HepG2 (cell line): ENCODE data around the gene MAPK13. TPM values are rescaled to one million over a fixed set of nuclear protein-coding genes. Genes with fewer than 3 reads are reported as not detected.
A peak's percentile ranks its signal among the peaks of the same experiment; 100 is the strongest.

Experiments
- ATAC-seq: fragments of 200-7000 bp; cut with Tn5 transposase; 3 replicates; pipeline ENCODE4 v1.9.1; 2020; ENCODE audit warnings: mild to moderate bottlenecking, moderate library complexity
- BruUV-seq: library from RNA; stranded (reverse); fragments of 400-500 nt; replicated peaks from 2 replicates; lab custom pipeline; 2021; lab: Mats Ljungman, UMichigan
- CTCF ChIA-PET: fragments of 300-600 bp; formaldehyde crosslinking; extraction: SDS; loops from one replicate; lab custom pipeline; 2021; ENCODE audit warnings: low total read pairs, inconsistent platforms, low intra/inter-chr PET ratio; lab: Yijun Ruan, JAX
- POLR2A ChIA-PET: fragments of 350-600 bp; sonication (Branson Sonifier 250); formaldehyde crosslinking; loops from one replicate; lab custom pipeline; 2020; ENCODE audit warnings: antibody characterized with exemption, inconsistent platforms; lab: Yijun Ruan, JAX
- DNase-seq: peaks from one replicate; pipeline ENCODE4 v3.0.0-alpha.2; 2015; ENCODE audit warnings: low spot score
- FAIRE-seq: peaks from 3 replicates; lab custom pipeline; 2011; peaks lifted over from hg19 to GRCh38; lab: Jason Lieb, UNC
- H2AFZ ChIP-seq: one replicate; pipeline ENCODE4 v1.6.1; 2011; ENCODE audit warnings: low read length, inconsistent platforms
- H3K27ac ChIP-seq: fragments of 300-600 bp; 3 replicates; pipeline ENCODE4 v1.8.0; 2011; ENCODE audit warnings: mixed run types, mild to moderate bottlenecking, mixed read lengths, low read length, inconsistent platforms; ENCODE audit not compliant: insufficient read depth; ENCODE audit errors: extremely low read length
- H3K27me3 ChIP-seq, 2 experiments: fragments of 200-600 bp in 1 of 2; 2 replicates in 1 of 2; 3 replicates in 1 of 2; pipeline versions ENCODE4 v1.6.0 to v1.8.0; 2011; ENCODE audit warnings: low read length in 2 of 2, mild to moderate bottlenecking in 2 of 2, moderate library complexity in 2 of 2, inconsistent platforms in 1 of 2; ENCODE audit not compliant: insufficient read depth in 2 of 2, control insufficient read depth in 1 of 2
- H3K36me3 ChIP-seq, 2 experiments: fragments of 200-600 bp in 1 of 2; replicated peaks in 1 of 2; 2 replicates in 1 of 2; 3 replicates in 1 of 2; pipeline versions ENCODE4 v1.5.1 to v1.8.0; 2011; ENCODE audit warnings: low read length in 2 of 2, inconsistent platforms in 1 of 2; ENCODE audit not compliant: insufficient read depth in 2 of 2, control insufficient read depth in 1 of 2
- H3K4me1 ChIP-seq: 2 replicates; pipeline ENCODE4 v1.5.1; 2012; ENCODE audit warnings: low read length, inconsistent platforms; ENCODE audit not compliant: insufficient read depth
- H3K4me2 ChIP-seq: 2 replicates; pipeline ENCODE4 v1.6.0; 2011; ENCODE audit warnings: low read depth, low read length, inconsistent platforms
- H3K4me3 ChIP-seq, 3 experiments: fragments of 200-600 bp in 1 of 3; sonication (generic), shearing (Covaris generic) in 1 of 3; replicated peaks in 1 of 3; 2 replicates each; pipeline ENCODE4 v1.5.1; 2011 to 2016; ENCODE audit warnings: low read length in 3 of 3, inconsistent platforms in 2 of 3, low read depth in 2 of 3, mild to moderate bottlenecking in 2 of 3, control low read depth in 1 of 3, mixed read lengths in 1 of 3; ENCODE audit not compliant: insufficient read depth in 1 of 3
- H3K79me2 ChIP-seq: one replicate; pipeline ENCODE4 v1.6.1; 2011; ENCODE audit warnings: low read length, inconsistent platforms; ENCODE audit not compliant: insufficient read depth
- H3K9ac ChIP-seq: 2 replicates; pipeline ENCODE4 v1.6.0; 2011; ENCODE audit warnings: mild to moderate bottlenecking, low read depth, low read length, inconsistent platforms; ENCODE audit not compliant: insufficient read depth
- H3K9me3 ChIP-seq: 2 replicates; pipeline ENCODE4 v1.5.1; 2012; ENCODE audit warnings: mild to moderate bottlenecking, low read length
- H4K20me1 ChIP-seq: 2 replicates; pipeline ENCODE4 v1.6.0; 2011; ENCODE audit warnings: inconsistent platforms, mild to moderate bottlenecking, low read length, moderate library complexity; ENCODE audit not compliant: insufficient read depth
- EHMT2 ChIP-seq: fragments of 200-600 bp; sonication (generic); IDR thresholded peaks from 2 replicates; pipeline ENCODE4 v1.7.0; 2017; ENCODE audit warnings: antibody characterized with exemption, low read depth, low read length, borderline replicate concordance
- KDM3A ChIP-seq: IDR thresholded peaks from 2 replicates; pipeline ENCODE4 v1.6.1; 2018; ENCODE audit warnings: low read depth, missing compliant biosample characterization
- RELA ChIP-seq: sonication (generic); formaldehyde crosslinking; IDR thresholded peaks from 2 replicates; pipeline ENCODE4 v1.4.0; 2020; ENCODE audit warnings: missing genetic modification reagents
- SRSF1 ChIP-seq: fragments of 200-400 bp; formaldehyde crosslinking; optimal IDR thresholded peaks from 2 replicates; pipeline ENCODE3; 2017; ENCODE audit warnings: mild to moderate bottlenecking, low read depth, low read length, moderate library complexity
- WGBS: methylation state at CpG from one replicate; pipeline ENCODE4 v1.1.6; 2017; ENCODE audit warnings: low lambda C conversion rate; 5-methylcytosine and 5-hydroxymethylcytosine counted together
- in situ Hi-C: cut with HindIII; loops from 2 replicates; pipeline ENCODE4 v1.10.0; 2017; ENCODE audit warnings: low pct_unique_long_range_greater_than_20kb; ENCODE audit not compliant: extremely low pct_ligation_motif_present
- intact Hi-C: fragments of 100-400 bp; cut with micrococcal nuclease; formaldehyde crosslinking; loops from one replicate; pipeline ENCODE4 v1.10.0; 2022; ENCODE audit not compliant: unreplicated experiment
- polyA plus RNA-seq, 8 experiments: library from polyadenylated mRNA; depleted of rRNA in 3 of 8; stranded (reverse) in 7 of 8; unstranded in 1 of 8; fragments of >200 nt; fragmentation: Illumina TruSeq in 4 of 8; extraction: Trizol in 4 of 8; gene quantifications; 2 replicates each; pipeline versions ENCODE4 v1.2.1 to v1.2.3, GENCODE V29; 2011 to 2016; ENCODE audit warnings: low read depth in 4 of 8, missing spikeins in 1 of 8, mixed read lengths in 1 of 8; ENCODE audit not compliant: insufficient read depth in 1 of 8
- total RNA-seq, 5 experiments: library from RNA; depleted of rRNA; stranded (reverse); fragments of >200 nt; fragmentation: Illumina TruSeq; extraction: Trizol; gene quantifications; 2 replicates each; pipeline ENCODE4 v1.2.3, GENCODE V29; 2016; ENCODE audit warnings: low read depth in 1 of 5
- TF ChIP-seq, protein P1 (sequence below): IDR thresholded peaks from 2 replicates; pipeline ENCODE4 v1.6.1; 2016; ENCODE audit warnings: mild to moderate bottlenecking
- TF ChIP-seq, protein P2 (sequence below): sonication (generic); formaldehyde crosslinking; conservative IDR thresholded peaks from 2 replicates; pipeline ENCODE4 v1.8.1; 2023; ENCODE audit warnings: missing genetic modification reagents
- TF ChIP-seq, protein P3 (sequence below): sonication (generic); formaldehyde crosslinking; IDR thresholded peaks from 2 replicates; pipeline ENCODE4 v1.4.0; 2020; ENCODE audit warnings: missing genetic modification reagents

Gene MAPK13
- total and polyA plus RNA-seq, 2 of the 13 experiments (the other 11 are each of a cell fraction or from before 2014, with no cell fraction given): 12.7 to 43.4 TPM

GRCh38 chr6:36082318-36082717, 48.0 kb upstream of the MAPK13 start:
- H3K4me2 ChIP-seq: no peak overlapping the region
- no peaks in the 10 kb centered on the region for H3K4me1 ChIP-seq
- H3K9ac ChIP-seq: no peak overlapping the region
- ChIA-PET CTCF (no interaction called here), POLR2A (no interaction called here)
- in situ Hi-C loops: no loop called here
- H3K4me3 ChIP-seq: no peak overlapping the region
- no peaks in the 10 kb centered on the region for H3K79me2 ChIP-seq
- H4K20me1 ChIP-seq: no peaks in the 10 kb centered on the region
- no TSS peak for BruUV-seq
- WGBS: 100% methylated on average over 1 of the region's 1 CpG
- no peaks in the 10 kb centered on the region for H3K27me3 ChIP-seq
- no peaks in the 10 kb centered on the region for H3K9me3 ChIP-seq
- DNase-seq (no peak), FAIRE-seq (no peak)
- peaks cover 26 to 73% of the 10 kb centered on the region in 2 experiments for H3K36me3 ChIP-seq
- no peak overlapping the region for H3K27ac ChIP-seq
- H2AFZ ChIP-seq: no peak overlapping the region
- no peak for TF ChIP-seq SRSF1
- TF ChIP-seq, protein P1, sequence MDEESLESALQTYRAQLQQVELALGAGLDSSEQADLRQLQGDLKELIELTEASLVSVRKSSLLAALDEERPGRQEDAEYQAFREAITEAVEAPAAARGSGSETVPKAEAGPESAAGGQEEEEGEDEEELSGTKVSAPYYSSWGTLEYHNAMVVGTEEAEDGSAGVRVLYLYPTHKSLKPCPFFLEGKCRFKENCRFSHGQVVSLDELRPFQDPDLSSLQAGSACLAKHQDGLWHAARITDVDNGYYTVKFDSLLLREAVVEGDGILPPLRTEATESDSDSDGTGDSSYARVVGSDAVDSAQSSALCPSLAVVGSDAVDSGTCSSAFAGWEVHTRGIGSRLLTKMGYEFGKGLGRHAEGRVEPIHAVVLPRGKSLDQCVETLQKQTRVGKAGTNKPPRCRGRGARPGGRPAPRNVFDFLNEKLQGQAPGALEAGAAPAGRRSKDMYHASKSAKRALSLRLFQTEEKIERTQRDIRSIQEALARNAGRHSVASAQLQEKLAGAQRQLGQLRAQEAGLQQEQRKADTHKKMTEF: no peak
- TF ChIP-seq EHMT2: no peak
- TF ChIP-seq, protein P2, sequence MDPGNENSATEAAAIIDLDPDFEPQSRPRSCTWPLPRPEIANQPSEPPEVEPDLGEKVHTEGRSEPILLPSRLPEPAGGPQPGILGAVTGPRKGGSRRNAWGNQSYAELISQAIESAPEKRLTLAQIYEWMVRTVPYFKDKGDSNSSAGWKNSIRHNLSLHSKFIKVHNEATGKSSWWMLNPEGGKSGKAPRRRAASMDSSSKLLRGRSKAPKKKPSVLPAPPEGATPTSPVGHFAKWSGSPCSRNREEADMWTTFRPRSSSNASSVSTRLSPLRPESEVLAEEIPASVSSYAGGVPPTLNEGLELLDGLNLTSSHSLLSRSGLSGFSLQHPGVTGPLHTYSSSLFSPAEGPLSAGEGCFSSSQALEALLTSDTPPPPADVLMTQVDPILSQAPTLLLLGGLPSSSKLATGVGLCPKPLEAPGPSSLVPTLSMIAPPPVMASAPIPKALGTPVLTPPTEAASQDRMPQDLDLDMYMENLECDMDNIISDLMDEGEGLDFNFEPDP: 0 out of 2 replicates have a peak, but pooled peaks have one; percentile 74
- TF ChIP-seq, protein P3, sequence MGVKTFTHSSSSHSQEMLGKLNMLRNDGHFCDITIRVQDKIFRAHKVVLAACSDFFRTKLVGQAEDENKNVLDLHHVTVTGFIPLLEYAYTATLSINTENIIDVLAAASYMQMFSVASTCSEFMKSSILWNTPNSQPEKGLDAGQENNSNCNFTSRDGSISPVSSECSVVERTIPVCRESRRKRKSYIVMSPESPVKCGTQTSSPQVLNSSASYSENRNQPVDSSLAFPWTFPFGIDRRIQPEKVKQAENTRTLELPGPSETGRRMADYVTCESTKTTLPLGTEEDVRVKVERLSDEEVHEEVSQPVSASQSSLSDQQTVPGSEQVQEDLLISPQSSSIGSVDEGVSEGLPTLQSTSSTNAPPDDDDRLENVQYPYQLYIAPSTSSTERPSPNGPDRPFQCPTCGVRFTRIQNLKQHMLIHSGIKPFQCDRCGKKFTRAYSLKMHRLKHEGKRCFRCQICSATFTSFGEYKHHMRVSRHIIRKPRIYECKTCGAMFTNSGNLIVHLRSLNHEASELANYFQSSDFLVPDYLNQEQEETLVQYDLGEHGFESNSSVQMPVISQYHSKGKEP: no peak
- TF ChIP-seq KDM3A: no peak
- no peak for TF ChIP-seq RELA (CRISPR knock-in tag)
- TF ChIP-seq, all 625 proteins: peak for 1
- ATAC-seq: no peak
- intact Hi-C loops: no loop called here
